SK-N-SH (cell line): ENCODE measurements around the gene RBMS3. TPM values are rescaled to one million over a fixed set of nuclear protein-coding genes. Genes with fewer than 3 reads are reported as not detected.
A peak's percentile ranks its signal among the peaks of the same experiment; 100 is the strongest.

Source experiments
- CTCF ChIA-PET: fragments of 300-600, 350-600 bp; formaldehyde crosslinking; extraction: SDS; loops from one replicate; lab custom pipeline; 2021; lab: Yijun Ruan, JAX
- POLR2A ChIA-PET: fragments of 350-600 bp; sonication (Branson Sonifier 250); formaldehyde crosslinking; extraction: SDS; loops from one replicate; lab custom pipeline; 2020; ENCODE audit warnings: antibody characterized with exemption, inconsistent platforms; lab: Yijun Ruan, JAX
- DNase-seq: peaks from one replicate; pipeline ENCODE4 v3.0.0; 2012
- H2AFZ ChIP-seq: fragments of 200-600 bp; sonication (generic); 2 replicates; pipeline ENCODE4 v1.8.1; 2016; ENCODE audit warnings: antibody characterized with exemption, mild to moderate bottlenecking, low read depth
- H3F3A ChIP-seq: fragments of 200-600 bp; sonication (generic); replicated peaks from 2 replicates; pipeline ENCODE3; 2016; ENCODE audit warnings: antibody characterized with exemption, mild to moderate bottlenecking; ENCODE audit not compliant: insufficient read depth
- H3K27ac ChIP-seq, 2 experiments: fragments of 200-500 bp in 1 of 2; fragments of 200-600 bp in 1 of 2; sonication (Bioruptor generic) in 1 of 2; sonication (generic), shearing (Covaris generic) in 1 of 2; 2 replicates each; pipeline versions ENCODE4 v1.5.1 to v1.6.1; 2014 to 2016; ENCODE audit warnings: low read depth in 2 of 2, inconsistent platforms in 1 of 2, low read length in 1 of 2, mild to moderate bottlenecking in 1 of 2, mixed read lengths in 1 of 2
- H3K27me3 ChIP-seq: fragments of 200-600 bp; sonication (generic), shearing (Covaris generic); 2 replicates; pipeline ENCODE4 v1.6.1; 2016; ENCODE audit warnings: mixed run types; ENCODE audit not compliant: insufficient read depth
- H3K36me3 ChIP-seq, 2 experiments: fragments of 200-500 bp in 1 of 2; fragments of 200-600 bp in 1 of 2; sonication (Bioruptor generic) in 1 of 2; sonication (generic) in 1 of 2; replicated peaks in 1 of 2; 2 replicates each; pipeline versions ENCODE3 to v1.5.1; 2014 to 2016; ENCODE audit warnings: low read length in 1 of 2, mild to moderate bottlenecking in 1 of 2; ENCODE audit not compliant: insufficient read depth in 2 of 2, control insufficient read depth in 1 of 2
- H3K4me1 ChIP-seq, 2 experiments: fragments of 200-500 bp in 1 of 2; fragments of 200-600 bp in 1 of 2; sonication (Bioruptor generic) in 1 of 2; sonication (generic), shearing (Covaris generic) in 1 of 2; 2 replicates each; pipeline versions ENCODE4 v1.5.1 to v1.6.1; 2014 to 2016; ENCODE audit warnings: low read depth in 1 of 2, low read length in 1 of 2, mixed run types in 1 of 2; ENCODE audit not compliant: insufficient read depth in 2 of 2, control insufficient read depth in 1 of 2
- H3K4me2 ChIP-seq: fragments of 200-600 bp; sonication (generic), shearing (Covaris generic); 2 replicates; pipeline ENCODE4 v1.6.1; 2017; ENCODE audit warnings: mixed run types
- H3K4me3 ChIP-seq, 2 experiments: fragments of 200-500 bp in 1 of 2; fragments of 200-600 bp in 1 of 2; sonication (Bioruptor generic) in 1 of 2; sonication (generic), shearing (Covaris generic) in 1 of 2; 2 replicates each; pipeline versions ENCODE4 v1.5.1 to v1.8.1; 2014 to 2016; ENCODE audit warnings: low read depth in 2 of 2, inconsistent platforms in 1 of 2, low read length in 1 of 2, mild to moderate bottlenecking in 1 of 2, mixed read lengths in 1 of 2, moderate library complexity in 1 of 2
- H3K79me2 ChIP-seq: fragments of 200-600 bp; sonication (generic); 2 replicates; pipeline ENCODE4 v1.8.1; 2017; ENCODE audit warnings: mild to moderate bottlenecking; ENCODE audit not compliant: insufficient read depth
- H3K9ac ChIP-seq: fragments of 200-600 bp; sonication (generic); 2 replicates; pipeline ENCODE4 v1.6.1; 2017; ENCODE audit warnings: mixed run types
- H3K9me2 ChIP-seq: fragments of 200-600 bp; sonication (generic); 2 replicates; pipeline ENCODE4 v1.6.1; 2017; ENCODE audit warnings: mixed run types
- H3K9me3 ChIP-seq: fragments of 200-600 bp; sonication (generic); 2 replicates; pipeline ENCODE4 v1.6.1; 2017; ENCODE audit warnings: mixed run types, mild to moderate bottlenecking, moderate library complexity
- H4K20me1 ChIP-seq: fragments of 200-600 bp; sonication (generic); 2 replicates; pipeline ENCODE4 v1.6.1; 2017; ENCODE audit warnings: mild to moderate bottlenecking, mixed run types; ENCODE audit not compliant: insufficient read depth
- EP300 ChIP-seq, 2 experiments: IDR thresholded peaks; 2 replicates each; pipeline versions ENCODE4 v1.4.0 to v1.6.1; 2012; ENCODE audit warnings: borderline replicate concordance in 1 of 2, low read depth in 1 of 2, low read length in 1 of 2
- FOSL2 ChIP-seq: IDR thresholded peaks from 2 replicates; pipeline ENCODE4 v1.4.0; 2012; ENCODE audit warnings: low read depth, mild to moderate bottlenecking, moderate library complexity, borderline replicate concordance
- FOXJ3 ChIP-seq: sonication (generic); formaldehyde crosslinking; IDR thresholded peaks from 2 replicates; pipeline ENCODE4 v1.5.1; 2020; ENCODE audit warnings: mild to moderate bottlenecking, missing genetic modification reagents
- GATA2 ChIP-seq: sonication (generic); formaldehyde crosslinking; IDR thresholded peaks from 2 replicates; pipeline ENCODE4 v1.5.0; 2020; ENCODE audit warnings: mild to moderate bottlenecking, missing genetic modification reagents
- JUND ChIP-seq: IDR thresholded peaks from 2 replicates; pipeline ENCODE4 v1.4.0; 2012
- NRF1 ChIP-seq: IDR thresholded peaks from 2 replicates; pipeline ENCODE4 v1.6.1; 2012; ENCODE audit warnings: low read depth, mild to moderate bottlenecking, low read length
- TCF12 ChIP-seq: IDR thresholded peaks from 2 replicates; pipeline ENCODE4 v1.4.0; 2012
- WGBS: methylation state at CpG from one replicate; pipeline ENCODE4 v1.1.6; 2017; ENCODE audit warnings: low lambda C conversion rate; 5-methylcytosine and 5-hydroxymethylcytosine counted together
- polyA plus RNA-seq, 3 experiments: library from polyadenylated mRNA; depleted of rRNA; stranded (reverse); fragments of >200 nt; gene quantifications; 2 replicates each; pipeline ENCODE4 v1.2.3, GENCODE V29; 2012
- TF ChIP-seq, protein P1 (sequence below): IDR thresholded peaks from 2 replicates; pipeline ENCODE4 v1.4.0; 2012; ENCODE audit warnings: low read depth, borderline replicate concordance
- TF ChIP-seq, protein P2 (sequence below): IDR thresholded peaks from 2 replicates; pipeline ENCODE4; 2012

The RBMS3 gene
- polyA plus RNA-seq, 1 of the 3 experiments (the other 2 are of a cell fraction): 8.2 TPM

DNA sequence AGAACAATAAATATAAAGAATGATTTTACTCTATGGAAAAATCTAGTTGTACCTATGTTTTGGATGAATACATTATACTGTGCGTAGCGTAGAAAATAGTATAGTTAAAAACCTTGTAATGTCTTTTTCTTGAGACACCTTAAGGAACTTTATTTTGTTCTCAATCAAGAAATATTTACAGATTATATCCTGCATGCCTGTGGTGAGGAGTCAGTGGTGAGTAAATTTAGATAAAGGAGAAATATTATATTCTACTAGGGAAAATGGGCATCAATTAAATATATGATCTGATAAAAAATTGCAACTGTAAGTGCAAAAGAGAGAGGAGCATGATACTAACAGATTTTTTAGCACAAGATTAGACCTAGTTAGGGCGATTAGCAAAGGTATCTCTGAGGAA, 157.7 kb downstream of the RBMS3 start:
- peaks cover 55% of the 10 kb centered on the region for H3K79me2 ChIP-seq
- H3K9me2 ChIP-seq: no peaks in the 10 kb centered on the region
- ChIA-PET POLR2A (no interaction called here), CTCF (no interaction called here)
- H3K36me3 ChIP-seq: peaks cover 57 to 59% of the 10 kb centered on the region in 2 experiments
- no peak overlapping the region for H3K4me3 ChIP-seq
- WGBS: 98% methylated on average over 3 of the region's 3 CpGs
- H3F3A ChIP-seq: peaks cover 24% of the 10 kb centered on the region
- H3K27ac ChIP-seq: peak overlapping the region; percentile 30 to 73; a peak in 3 of 4 replicates
- H3K9me3 ChIP-seq: no peaks in the 10 kb centered on the region
- peaks cover 11 to 12% of the 10 kb centered on the region in 2 experiments; a peak in 3 of 4 replicates for H3K4me1 ChIP-seq
- no peak overlapping the region for H3K9ac ChIP-seq
- TF ChIP-seq JUND: peak; percentile 26; the same call in 1 of the 2 replicates
- TF ChIP-seq EP300 (IDR thresholded peaks at IDR 0.05; ENCODE audit: borderline replicate concordance in 1 of 2, low read depth in 1 of 2, low read length in 1 of 2): peak in 1 of 2 experiments; percentile 26; a peak in 1 of 4 replicates
- TF ChIP-seq TCF12: peak; percentile 20; the same call in 1 of the 2 replicates
- TF ChIP-seq FOSL2: peak; percentile 13; the same call in 1 of the 2 replicates
- TF ChIP-seq, protein P1, sequence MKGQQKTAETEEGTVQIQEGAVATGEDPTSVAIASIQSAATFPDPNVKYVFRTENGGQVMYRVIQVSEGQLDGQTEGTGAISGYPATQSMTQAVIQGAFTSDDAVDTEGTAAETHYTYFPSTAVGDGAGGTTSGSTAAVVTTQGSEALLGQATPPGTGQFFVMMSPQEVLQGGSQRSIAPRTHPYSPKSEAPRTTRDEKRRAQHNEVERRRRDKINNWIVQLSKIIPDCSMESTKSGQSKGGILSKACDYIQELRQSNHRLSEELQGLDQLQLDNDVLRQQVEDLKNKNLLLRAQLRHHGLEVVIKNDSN: no peak
- H3K27me3 ChIP-seq: no peaks in the 10 kb centered on the region
- H3K4me2 ChIP-seq: 0 out of 2 replicates have a peak overlapping the region, but pooled peaks have one; percentile 10
- no peak for DNase-seq
- H2AFZ ChIP-seq: no peak overlapping the region
- H4K20me1 ChIP-seq: no peaks in the 10 kb centered on the region

GRCh38 chr3:29440413-29441305, 159.8 kb downstream of the RBMS3 start:
- Histone ChIP-seq H4K20me1 (no peaks in the 10 kb centered on the region), H3K4me1 (peaks cover 9 to 11% of the 10 kb centered on the region in 2 experiments; a peak in 3 of 4 replicates), H3K4me3 (no peak overlapping the region), H3K27me3 (no peaks in the 10 kb centered on the region), H3K4me2 (no peak overlapping the region), H3K9ac (no peak overlapping the region), H3K9me3 (no peaks in the 10 kb centered on the region), H3F3A (peaks cover 24% of the 10 kb centered on the region), H3K36me3 (peaks cover 59 to 60% of the 10 kb centered on the region in 2 experiments), H3K79me2 (peaks cover 40% of the 10 kb centered on the region), H2AFZ (no peak overlapping the region), H3K27ac (peak overlapping the region in 1 of 2 experiments; percentile 39; a peak in 2 of 4 replicates), H3K9me2 (no peaks in the 10 kb centered on the region)
- ChIA-PET CTCF (no interaction called here), POLR2A (no interaction called here)
- DNase-seq: no peak
- TF ChIP-seq, protein P2, sequence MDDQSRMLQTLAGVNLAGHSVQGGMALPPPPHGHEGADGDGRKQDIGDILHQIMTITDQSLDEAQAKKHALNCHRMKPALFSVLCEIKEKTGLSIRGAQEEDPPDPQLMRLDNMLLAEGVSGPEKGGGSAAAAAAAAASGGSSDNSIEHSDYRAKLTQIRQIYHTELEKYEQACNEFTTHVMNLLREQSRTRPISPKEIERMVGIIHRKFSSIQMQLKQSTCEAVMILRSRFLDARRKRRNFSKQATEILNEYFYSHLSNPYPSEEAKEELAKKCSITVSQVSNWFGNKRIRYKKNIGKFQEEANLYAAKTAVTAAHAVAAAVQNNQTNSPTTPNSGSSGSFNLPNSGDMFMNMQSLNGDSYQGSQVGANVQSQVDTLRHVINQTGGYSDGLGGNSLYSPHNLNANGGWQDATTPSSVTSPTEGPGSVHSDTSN: peak; percentile 34; the same call in 1 of the 2 replicates
- TF ChIP-seq NRF1: no peak
- TF ChIP-seq FOXJ3: no peak
- TF ChIP-seq GATA2 (CRISPR knock-in tag): no peak
- WGBS: 96% methylated on average over 13 of the region's 13 CpGs
